HCT116 (cell line): ENCODE measurements around the gene AGRP. TPM values are rescaled to one million over a fixed set of nuclear protein-coding genes. Genes with fewer than 3 reads are reported as not detected.

Experiments
- ATAC-seq: fragments of 200-7000 bp; cut with Tn5 transposase; 2 replicates; pipeline ENCODE4 v1.9.1; 2020; ENCODE audit warnings: mild to moderate bottlenecking, moderate library complexity
- BruUV-seq: library from RNA; stranded (reverse); fragments of 400-500 nt; replicated peaks from 2 replicates; lab custom pipeline; 2021; lab: Mats Ljungman, UMichigan
- CTCF ChIA-PET: fragments of 300-600 bp; sonication (Branson Sonifier 250); formaldehyde crosslinking; loops from one replicate; lab custom pipeline; 2021; ENCODE audit warnings: antibody characterized with exemption; lab: Charles Lee
- POLR2A ChIA-PET: fragments of 300-600, 350-600 bp; sonication (Branson Sonifier 250); formaldehyde crosslinking; loops from one replicate; lab custom pipeline; 2021; ENCODE audit warnings: antibody characterized with exemption; lab: Charles Lee
- RAD21 ChIA-PET, 2 experiments: fragments of 300-600 bp; sonication (Branson Sonifier 250); formaldehyde crosslinking; loops; one replicate each; lab custom pipeline; 2023; ENCODE audit warnings: low total read pairs in 2 of 2; ENCODE audit not compliant: uncharacterized antibody in 2 of 2, unreplicated experiment in 2 of 2, low non-redundant PET in 1 of 2; lab: Charles Lee
- DNase-seq: peaks from one replicate; pipeline ENCODE4 v3.0.0-alpha.2; 2010; ENCODE audit warnings: low read depth, low spot score
- H2AFZ ChIP-seq: fragments of 200-600 bp; shearing (Covaris generic), sonication (generic); 2 replicates; pipeline ENCODE4 v1.6.1; 2017; ENCODE audit warnings: low read depth, mixed run types, mixed read lengths, antibody characterized with exemption, low read length; ENCODE audit not compliant: poor library complexity, severe bottlenecking
- H3K27ac ChIP-seq: 2 replicates; pipeline ENCODE4 v1.5.1; 2012; ENCODE audit warnings: low read depth, low read length
- H3K27me3 ChIP-seq: fragments of 200-600 bp; sonication (generic); 2 replicates; pipeline ENCODE4 v1.6.1; 2016; ENCODE audit warnings: mixed run types, low read length, mixed read lengths; ENCODE audit not compliant: insufficient read depth
- H3K36me3 ChIP-seq, 2 experiments: fragments of 200-500 bp in 1 of 2; fragments of 200-600 bp in 1 of 2; sonication (Bioruptor generic) in 1 of 2; sonication (generic) in 1 of 2; 2 replicates each; pipeline versions ENCODE4 v1.5.1 to v1.6.1; 2014 to 2016; ENCODE audit warnings: low read length in 2 of 2, inconsistent platforms in 1 of 2, mixed read lengths in 1 of 2, mixed run types in 1 of 2; ENCODE audit not compliant: insufficient read depth in 2 of 2, control insufficient read depth in 1 of 2
- H3K4me1 ChIP-seq, 2 experiments: fragments of 200-600 bp in 1 of 2; sonication (generic) in 1 of 2; 2 replicates each; pipeline versions ENCODE4 v1.5.1 to v1.6.1; 2012 to 2017; ENCODE audit warnings: low read length in 2 of 2, inconsistent platforms in 1 of 2, mild to moderate bottlenecking in 1 of 2, mixed read lengths in 1 of 2, mixed run types in 1 of 2, moderate library complexity in 1 of 2; ENCODE audit not compliant: insufficient read depth in 2 of 2, control insufficient read depth in 1 of 2
- H3K4me2 ChIP-seq: fragments of 200-600 bp; sonication (generic); 2 replicates; pipeline ENCODE4 v1.6.1; 2017; ENCODE audit warnings: mixed run types, low read length, mixed read lengths
- H3K4me3 ChIP-seq, 2 experiments: fragments of 200-600 bp in 1 of 2; sonication (generic) in 1 of 2; replicated peaks in 1 of 2; 2 replicates each; pipeline ENCODE4 v1.5.1; 2011 to 2016; ENCODE audit warnings: low read length in 2 of 2, control low read depth in 1 of 2, low read depth in 1 of 2, mild to moderate bottlenecking in 1 of 2, mixed read lengths in 1 of 2, mixed run types in 1 of 2
- H3K79me2 ChIP-seq: fragments of 200-600 bp; sonication (generic); 2 replicates; pipeline ENCODE4 v1.6.1; 2017; ENCODE audit warnings: mild to moderate bottlenecking, mixed run types, low read length, moderate library complexity, mixed read lengths; ENCODE audit not compliant: insufficient read depth
- H3K9ac ChIP-seq: fragments of 200-600 bp; sonication (generic); 2 replicates; pipeline ENCODE4 v1.6.1; 2016; ENCODE audit warnings: low read length, mixed read lengths
- H3K9me2 ChIP-seq: fragments of 200-600 bp; sonication (generic), shearing (Covaris generic); 2 replicates; pipeline ENCODE4 v1.6.1; 2017; ENCODE audit warnings: mixed run types, mild to moderate bottlenecking, moderate library complexity; ENCODE audit not compliant: insufficient read depth
- H3K9me3 ChIP-seq, 2 experiments: fragments of 200-500 bp in 1 of 2; fragments of 200-600 bp in 1 of 2; sonication (Bioruptor generic) in 1 of 2; sonication (generic) in 1 of 2; 2 replicates each; pipeline ENCODE4 v1.6.1; 2014 to 2017; ENCODE audit warnings: low read length in 2 of 2, mixed read lengths in 2 of 2, inconsistent platforms in 1 of 2, low read depth in 1 of 2, mild to moderate bottlenecking in 1 of 2, mixed run types in 1 of 2, moderate library complexity in 1 of 2; ENCODE audit not compliant: control insufficient read depth in 1 of 2, insufficient read depth in 1 of 2
- H4K20me1 ChIP-seq: fragments of 200-600 bp; sonication (generic), shearing (Covaris generic); 2 replicates; pipeline ENCODE4 v1.6.1; 2017; ENCODE audit warnings: mixed run types, mild to moderate bottlenecking, moderate library complexity; ENCODE audit not compliant: insufficient read depth
- ATF3 ChIP-seq: IDR thresholded peaks from 2 replicates; pipeline ENCODE4 v1.6.1; 2012
- CEBPB ChIP-seq: IDR thresholded peaks from 2 replicates; pipeline ENCODE4 v1.6.1; 2012; ENCODE audit warnings: low read depth
- ELF1 ChIP-seq: IDR thresholded peaks from 2 replicates; pipeline ENCODE4 v1.6.1; 2012; ENCODE audit warnings: low read depth, borderline replicate concordance
- EZH2 ChIP-seq: fragments of 200-600 bp; sonication (generic); IDR thresholded peaks from 2 replicates; pipeline ENCODE4 v1.6.1; 2017; ENCODE audit warnings: antibody characterized with exemption, mixed run types
- EZH2phosphoT487 ChIP-seq: fragments of 200-600 bp; IDR thresholded peaks from 2 replicates; pipeline ENCODE4 v1.6.1; 2018; ENCODE audit warnings: antibody characterized with exemption, borderline replicate concordance
- FOSL1 ChIP-seq: IDR thresholded peaks from 2 replicates; pipeline ENCODE4 v1.6.1; 2012; ENCODE audit warnings: low read depth
- POLR2A ChIP-seq: IDR thresholded peaks from 2 replicates; pipeline ENCODE4 v1.7.0; 2011; ENCODE audit warnings: borderline replicate concordance; ENCODE audit not compliant: insufficient read depth, insufficient read length; ENCODE audit errors: extremely low read depth
- RAD21 ChIP-seq: IDR thresholded peaks from 2 replicates; pipeline ENCODE4 v1.6.1; 2012; ENCODE audit warnings: low read depth, mild to moderate bottlenecking
- SIN3A ChIP-seq: IDR thresholded peaks from 2 replicates; pipeline ENCODE4 v1.6.1; 2012; ENCODE audit warnings: low read depth
- SRF ChIP-seq: IDR thresholded peaks from 2 replicates; pipeline ENCODE4 v1.6.1; 2012; ENCODE audit warnings: low read depth
- TCF7L2 ChIP-seq: IDR thresholded peaks from 2 replicates; pipeline ENCODE4 v1.7.0; 2011; ENCODE audit warnings: borderline replicate concordance, inconsistent platforms; ENCODE audit not compliant: insufficient read depth, insufficient read length; ENCODE audit errors: extremely low read depth
- YY1 ChIP-seq: IDR thresholded peaks from 2 replicates; pipeline ENCODE4 v1.6.1; 2011; ENCODE audit warnings: low read length, low read depth, moderate library complexity, mild to moderate bottlenecking; ENCODE audit not compliant: insufficient replicate concordance; ENCODE audit errors: extremely low read depth
- ZFX ChIP-seq: fragments of 450-650 bp; IDR thresholded peaks from 2 replicates; pipeline ENCODE4 v1.6.1; 2017
- intact Hi-C: fragments of 100-400 bp; cut with micrococcal nuclease; formaldehyde crosslinking; loops from 2 replicates; pipeline ENCODE4 v1.10.0; 2022
- total RNA-seq: library from RNA; stranded (reverse); gene quantifications from one replicate; pipeline ENCODE4 v1.2.1, GENCODE V29; 2021; ENCODE audit not compliant: unreplicated experiment
- TF ChIP-seq, protein P1 (sequence below): IDR thresholded peaks from 2 replicates; pipeline ENCODE4 v1.6.1; 2012; ENCODE audit warnings: low read depth
- TF ChIP-seq, protein P2 (sequence below), 3 experiments: fragments of 200-600 bp in 1 of 3; sonication (generic) in 1 of 3; IDR thresholded peaks in 2 of 3; conservative IDR thresholded peaks in 1 of 3; 2 replicates each; pipeline ENCODE4 v1.5.1; 2012 to 2017; ENCODE audit warnings: low read depth in 2 of 3, low read length in 2 of 3, antibody characterized with exemption in 1 of 3, borderline replicate concordance in 1 of 3, control low read depth in 1 of 3, mild to moderate bottlenecking in 1 of 3, mixed read lengths in 1 of 3, mixed run types in 1 of 3, moderate library complexity in 1 of 3; ENCODE audit not compliant: insufficient read depth in 1 of 3
- TF ChIP-seq, protein P3 (sequence below): IDR thresholded peaks from 2 replicates; pipeline ENCODE4 v1.6.1; 2012

Gene AGRP
- total RNA-seq, 1 experiment from 2014 or later = not detected

- BruUV-seq = no TSS peak
- Histone ChIP-seq H3K36me3 (no peaks in the 10 kb centered on the region; a peak in 1 of 4 replicates), H3K4me3 (no peak overlapping the region), H3K4me1 (peaks cover 0 to 3% of the 10 kb centered on the region in 2 experiments; a peak in 1 of 4 replicates), H3K9ac (no peak overlapping the region), H3K27me3 (no peaks in the 10 kb centered on the region), H3K9me2 (no peaks in the 10 kb centered on the region), H4K20me1 (no peaks in the 10 kb centered on the region), H3K79me2 (no peaks in the 10 kb centered on the region), H2AFZ (no peak overlapping the region), H3K4me2 (no peak overlapping the region), H3K9me3 (no peaks in the 10 kb centered on the region), H3K27ac (no peak overlapping the region)
- ATAC-seq (no peak), DNase-seq (no peak)
- ChIA-PET RAD21 (interaction anchor here (0.6 to 1.3 kb wide), 3 partner anchors 14 to 18 kb away, joined by 5 to 6 read pairs (median 5); no protein-coding TSS in a partner anchor), POLR2A (no interaction called here), CTCF (interaction anchor here (0.9 to 3.5 kb wide), 3 partner anchors 11 to 20 kb away, joined by 3 to 41 read pairs (median 9); no protein-coding TSS in a partner anchor)
- intact Hi-C loops = no loop called here
- TF ChIP-seq ATF3 (no peak), RAD21 (no peak), EZH2 (no peak), CEBPB (no peak), SIN3A (no peak), ZFX (no peak), SRF (no peak), POLR2A (no peak), EZH2phosphoT487 (no peak), TCF7L2 (no peak), YY1 (no peak), ELF1 (no peak), FOSL1 (no peak)
- TF ChIP-seq, protein P1, sequence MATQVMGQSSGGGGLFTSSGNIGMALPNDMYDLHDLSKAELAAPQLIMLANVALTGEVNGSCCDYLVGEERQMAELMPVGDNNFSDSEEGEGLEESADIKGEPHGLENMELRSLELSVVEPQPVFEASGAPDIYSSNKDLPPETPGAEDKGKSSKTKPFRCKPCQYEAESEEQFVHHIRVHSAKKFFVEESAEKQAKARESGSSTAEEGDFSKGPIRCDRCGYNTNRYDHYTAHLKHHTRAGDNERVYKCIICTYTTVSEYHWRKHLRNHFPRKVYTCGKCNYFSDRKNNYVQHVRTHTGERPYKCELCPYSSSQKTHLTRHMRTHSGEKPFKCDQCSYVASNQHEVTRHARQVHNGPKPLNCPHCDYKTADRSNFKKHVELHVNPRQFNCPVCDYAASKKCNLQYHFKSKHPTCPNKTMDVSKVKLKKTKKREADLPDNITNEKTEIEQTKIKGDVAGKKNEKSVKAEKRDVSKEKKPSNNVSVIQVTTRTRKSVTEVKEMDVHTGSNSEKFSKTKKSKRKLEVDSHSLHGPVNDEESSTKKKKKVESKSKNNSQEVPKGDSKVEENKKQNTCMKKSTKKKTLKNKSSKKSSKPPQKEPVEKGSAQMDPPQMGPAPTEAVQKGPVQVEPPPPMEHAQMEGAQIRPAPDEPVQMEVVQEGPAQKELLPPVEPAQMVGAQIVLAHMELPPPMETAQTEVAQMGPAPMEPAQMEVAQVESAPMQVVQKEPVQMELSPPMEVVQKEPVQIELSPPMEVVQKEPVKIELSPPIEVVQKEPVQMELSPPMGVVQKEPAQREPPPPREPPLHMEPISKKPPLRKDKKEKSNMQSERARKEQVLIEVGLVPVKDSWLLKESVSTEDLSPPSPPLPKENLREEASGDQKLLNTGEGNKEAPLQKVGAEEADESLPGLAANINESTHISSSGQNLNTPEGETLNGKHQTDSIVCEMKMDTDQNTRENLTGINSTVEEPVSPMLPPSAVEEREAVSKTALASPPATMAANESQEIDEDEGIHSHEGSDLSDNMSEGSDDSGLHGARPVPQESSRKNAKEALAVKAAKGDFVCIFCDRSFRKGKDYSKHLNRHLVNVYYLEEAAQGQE = no peak
- TF ChIP-seq, protein P2, sequence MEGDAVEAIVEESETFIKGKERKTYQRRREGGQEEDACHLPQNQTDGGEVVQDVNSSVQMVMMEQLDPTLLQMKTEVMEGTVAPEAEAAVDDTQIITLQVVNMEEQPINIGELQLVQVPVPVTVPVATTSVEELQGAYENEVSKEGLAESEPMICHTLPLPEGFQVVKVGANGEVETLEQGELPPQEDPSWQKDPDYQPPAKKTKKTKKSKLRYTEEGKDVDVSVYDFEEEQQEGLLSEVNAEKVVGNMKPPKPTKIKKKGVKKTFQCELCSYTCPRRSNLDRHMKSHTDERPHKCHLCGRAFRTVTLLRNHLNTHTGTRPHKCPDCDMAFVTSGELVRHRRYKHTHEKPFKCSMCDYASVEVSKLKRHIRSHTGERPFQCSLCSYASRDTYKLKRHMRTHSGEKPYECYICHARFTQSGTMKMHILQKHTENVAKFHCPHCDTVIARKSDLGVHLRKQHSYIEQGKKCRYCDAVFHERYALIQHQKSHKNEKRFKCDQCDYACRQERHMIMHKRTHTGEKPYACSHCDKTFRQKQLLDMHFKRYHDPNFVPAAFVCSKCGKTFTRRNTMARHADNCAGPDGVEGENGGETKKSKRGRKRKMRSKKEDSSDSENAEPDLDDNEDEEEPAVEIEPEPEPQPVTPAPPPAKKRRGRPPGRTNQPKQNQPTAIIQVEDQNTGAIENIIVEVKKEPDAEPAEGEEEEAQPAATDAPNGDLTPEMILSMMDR (IDR thresholded peaks at IDR 0.05 in 2 of 3, conservative IDR thresholded peaks at IDR 0.05 in 1 of 3; ENCODE audit: borderline replicate concordance in 1 of 3, insufficient read depth in 1 of 3, low read depth in 2 of 3, low read length in 2 of 3) = no peak; a peak in 1 of 6 replicates
- TF ChIP-seq, protein P3, sequence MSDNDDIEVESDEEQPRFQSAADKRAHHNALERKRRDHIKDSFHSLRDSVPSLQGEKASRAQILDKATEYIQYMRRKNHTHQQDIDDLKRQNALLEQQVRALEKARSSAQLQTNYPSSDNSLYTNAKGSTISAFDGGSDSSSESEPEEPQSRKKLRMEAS = no peak
Measured at GRCh38 chr16:67445441-67445912, 37.9 kb downstream of the AGRP start.
